ENCODE data around the gene HIGD2B. TPM values are rescaled to one million over a fixed set of nuclear protein-coding genes. Genes with fewer than 3 reads are reported as not detected.
A peak's percentile ranks its signal among the peaks of the same experiment; 100 is the strongest.

HIGD2B gene, protein sequence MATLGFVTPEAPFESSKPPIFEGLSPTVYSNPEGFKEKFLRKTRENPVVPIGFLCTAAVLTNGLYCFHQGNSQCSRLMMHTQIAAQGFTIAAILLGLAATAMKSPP
- not detected for total RNA-seq
- polyA plus RNA-seq (ENCODE audit: insufficient read depth, low read depth, low replicate concordance), result not detected
- long read RNA-seq, donor 1, result 0 reads
- long read RNA-seq, donor 2, result 0 reads
- long read RNA-seq, donor 3, result 0 reads
- long read RNA-seq, donor 4, result 0 reads
- long read RNA-seq, donor 5, result 0 reads
- long read RNA-seq, donor 6, result 0 reads
- long read RNA-seq, donor 7, result 0 reads
- long read RNA-seq, donor 8, result 0 reads
- long read RNA-seq, donor 9, result 0 reads
- long read RNA-seq, donor 10, result 0 reads

DNA sequence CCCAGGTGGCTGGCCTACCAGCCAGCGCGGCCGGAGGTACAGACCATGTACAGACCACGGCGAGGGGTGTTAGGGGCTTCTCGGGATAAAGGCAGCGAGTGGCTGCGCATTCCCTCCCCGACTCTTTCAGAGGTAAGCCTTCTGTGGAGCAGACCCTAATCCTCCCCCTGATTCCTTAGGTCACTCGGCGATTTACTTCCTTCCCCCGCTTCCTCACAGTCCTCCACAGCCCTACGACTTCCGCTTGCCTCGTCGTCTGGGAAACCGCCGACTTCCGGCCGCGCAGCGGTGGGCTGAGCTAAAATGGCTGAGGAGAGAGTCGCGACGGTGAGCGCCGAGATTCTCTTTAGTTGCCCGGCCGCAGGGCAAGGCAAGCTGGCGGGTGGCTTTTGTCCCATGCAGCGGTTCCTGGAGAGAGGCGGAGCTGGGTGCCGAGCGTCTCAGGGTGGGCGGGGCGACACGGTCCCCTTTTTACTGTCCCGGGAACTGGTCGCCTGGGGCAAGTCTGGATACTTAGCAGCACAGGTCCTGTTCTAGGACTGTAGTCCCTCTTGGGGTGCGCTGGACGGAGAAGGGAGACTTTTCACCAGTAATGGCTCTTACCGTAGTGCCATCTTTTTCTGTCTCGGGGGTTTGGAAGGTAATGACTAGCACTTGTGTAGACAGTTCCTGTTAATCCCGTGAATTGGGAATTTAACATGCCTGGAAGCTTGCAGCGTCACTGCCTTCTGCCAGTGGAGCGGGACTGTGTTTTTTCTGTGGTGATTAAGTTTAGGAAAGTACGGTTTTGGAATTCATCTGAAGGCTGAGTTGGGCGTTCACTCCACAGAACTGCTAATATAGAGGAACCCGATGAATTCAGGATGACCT is at the start of gene HIGD2B, which contains the start of gene BBS4:
HIGD2B (minus strand) TSS at position 258 of the 870 bp plus-strand sequence. CDS start 9,808 bp downstream, outside the sequence.
BBS4 (plus strand) TSS at position 283 of the 870 bp plus-strand sequence; CDS start at position 304, 21 bp downstream.
- Histone ChIP-seq H3K9me3 (ENCODE audit: control insufficient read depth in 2 of 3, insufficient read depth in 1 of 3, low read length in 3 of 3) (no peaks in the 10 kb centered on the region), H3K27ac (ENCODE audit: low read depth in 2 of 2, low read length in 2 of 2) (peak within 1 kb of the TSS; percentile 91 to 93)
- DNase-seq, result peak; percentile 95 to 98 (median 96)

DNA sequence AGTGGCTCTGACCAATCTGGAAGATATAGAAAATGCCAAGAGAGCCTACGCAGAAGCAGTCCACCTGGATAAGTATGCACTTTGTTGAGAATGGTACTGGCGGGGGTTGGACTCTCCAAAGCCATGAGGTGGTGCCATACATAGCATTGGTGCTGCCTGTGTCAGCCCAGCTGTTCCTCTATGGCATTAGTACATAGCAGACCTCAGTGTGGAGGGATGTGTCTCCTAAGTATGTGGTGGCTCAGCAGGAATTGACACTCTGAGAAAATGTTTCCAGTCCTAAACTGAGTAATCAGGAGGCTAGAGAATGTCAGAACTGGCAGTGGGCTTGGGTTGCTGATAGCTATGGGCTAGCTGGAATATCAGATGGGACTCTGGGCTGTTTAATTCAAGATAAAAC is 49.1 kb upstream of the HIGD2B start:
- H3K27me3 ChIP-seq (ENCODE audit: control insufficient read depth, insufficient read depth, low read length), result no peaks in the 10 kb centered on the region
- DNase-seq, result no peak
- TF ChIP-seq, protein P1, sequence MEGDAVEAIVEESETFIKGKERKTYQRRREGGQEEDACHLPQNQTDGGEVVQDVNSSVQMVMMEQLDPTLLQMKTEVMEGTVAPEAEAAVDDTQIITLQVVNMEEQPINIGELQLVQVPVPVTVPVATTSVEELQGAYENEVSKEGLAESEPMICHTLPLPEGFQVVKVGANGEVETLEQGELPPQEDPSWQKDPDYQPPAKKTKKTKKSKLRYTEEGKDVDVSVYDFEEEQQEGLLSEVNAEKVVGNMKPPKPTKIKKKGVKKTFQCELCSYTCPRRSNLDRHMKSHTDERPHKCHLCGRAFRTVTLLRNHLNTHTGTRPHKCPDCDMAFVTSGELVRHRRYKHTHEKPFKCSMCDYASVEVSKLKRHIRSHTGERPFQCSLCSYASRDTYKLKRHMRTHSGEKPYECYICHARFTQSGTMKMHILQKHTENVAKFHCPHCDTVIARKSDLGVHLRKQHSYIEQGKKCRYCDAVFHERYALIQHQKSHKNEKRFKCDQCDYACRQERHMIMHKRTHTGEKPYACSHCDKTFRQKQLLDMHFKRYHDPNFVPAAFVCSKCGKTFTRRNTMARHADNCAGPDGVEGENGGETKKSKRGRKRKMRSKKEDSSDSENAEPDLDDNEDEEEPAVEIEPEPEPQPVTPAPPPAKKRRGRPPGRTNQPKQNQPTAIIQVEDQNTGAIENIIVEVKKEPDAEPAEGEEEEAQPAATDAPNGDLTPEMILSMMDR (IDR thresholded peaks at IDR 0.05; ENCODE audit: borderline replicate concordance, extremely low read depth, insufficient read depth), result no peak
- no peak overlapping the region for H3K27ac ChIP-seq (ENCODE audit: low read depth in 2 of 2, low read length in 2 of 2)
- H3K9me3 ChIP-seq (ENCODE audit: control insufficient read depth in 2 of 3, insufficient read depth in 1 of 3, low read length in 3 of 3), result no peaks in the 10 kb centered on the region
- H3K4me1 ChIP-seq (ENCODE audit: control insufficient read depth in 2 of 3, insufficient read depth in 2 of 3, low read depth in 1 of 3, low read length in 3 of 3), result no peaks in the 10 kb centered on the region
- FAIRE-seq, result no peak
- no peak overlapping the region for H3K9ac ChIP-seq (ENCODE audit: low read length in 3 of 3)
- intact Hi-C loops (cut with DNase I), result no loop called here
- no peak overlapping the region for H3K4me3 ChIP-seq (ENCODE audit: low read length in 3 of 3)
- peaks cover 3 to 41% (median 22%) of the 10 kb centered on the region in 3 donors for H3K36me3 ChIP-seq (ENCODE audit: control insufficient read depth in 2 of 3, insufficient read depth in 3 of 3, low read length in 3 of 3)

More for the DNA sequence above, at the start of gene HIGD2B, which contains the start of gene BBS4:
- FAIRE-seq, result no peak
- Histone ChIP-seq H3K27me3 (ENCODE audit: control insufficient read depth, insufficient read depth, low read length) (no peaks in the 10 kb centered on the region), H3K36me3 (ENCODE audit: control insufficient read depth in 2 of 3, insufficient read depth in 3 of 3, low read length in 3 of 3) (no peaks in the 10 kb centered on the region), H3K4me3 (ENCODE audit: low read length in 3 of 3) (peak within 1 kb of the TSS; percentile 86 to 96 (median 90)), H3K9ac (ENCODE audit: low read length in 3 of 3) (peak within 1 kb of the TSS; percentile 83 to 94 (median 89)), H3K4me1 (ENCODE audit: control insufficient read depth in 2 of 3, insufficient read depth in 2 of 3, low read depth in 1 of 3, low read length in 3 of 3) (peaks cover 0 to 6% (median 0%) of the 10 kb centered on the region in 3 donors)
- TF ChIP-seq, protein P1 (IDR thresholded peaks at IDR 0.05; ENCODE audit: borderline replicate concordance, extremely low read depth, insufficient read depth), result no peak
- intact Hi-C loops (cut with DNase I), result no loop called here

DNA sequence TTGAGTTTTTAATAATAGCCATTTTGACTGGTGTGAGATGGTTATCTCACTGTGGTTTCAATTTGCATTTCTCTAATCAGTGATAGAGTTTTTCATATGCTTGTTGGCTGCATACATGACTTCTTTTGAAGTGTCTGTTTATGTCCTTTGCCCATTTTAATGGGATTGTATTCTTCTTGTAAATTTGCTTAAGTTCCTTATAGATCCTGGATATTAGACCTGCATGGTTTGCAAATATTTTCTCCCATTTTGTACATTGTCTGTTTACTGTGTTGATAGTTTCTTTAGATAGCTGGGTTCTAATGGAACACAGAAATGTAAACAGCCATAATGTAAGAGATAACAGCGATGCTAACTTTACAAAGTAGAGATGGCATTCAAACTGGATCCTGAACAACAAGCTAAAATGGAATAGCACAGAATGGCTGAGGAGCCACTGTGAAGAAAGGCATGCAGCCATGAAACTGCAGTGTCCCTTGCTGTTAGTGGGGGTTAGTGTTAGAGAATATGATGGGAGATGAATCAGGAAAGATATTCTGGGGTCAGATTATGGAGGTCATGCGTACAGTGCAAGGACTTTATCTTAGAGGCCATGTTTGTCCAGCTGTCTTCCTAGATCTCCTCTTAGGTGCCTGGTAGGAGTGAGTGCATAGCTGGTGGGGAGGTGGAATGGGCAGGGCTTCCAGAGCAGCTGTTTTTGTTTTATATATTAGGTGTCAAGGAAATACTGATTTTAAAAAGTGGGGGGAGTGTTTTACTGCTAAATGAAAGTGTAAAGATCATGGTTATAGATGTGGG is 48.2 kb upstream of the HIGD2B start:
- FAIRE-seq, result no peak
- Histone ChIP-seq H3K4me1 (ENCODE audit: control insufficient read depth in 2 of 3, insufficient read depth in 2 of 3, low read depth in 1 of 3, low read length in 3 of 3) (no peaks in the 10 kb centered on the region), H3K27ac (ENCODE audit: low read depth in 2 of 2, low read length in 2 of 2) (no peak overlapping the region), H3K36me3 (ENCODE audit: control insufficient read depth in 2 of 3, insufficient read depth in 3 of 3, low read length in 3 of 3) (peaks cover 3 to 39% (median 19%) of the 10 kb centered on the region in 3 donors), H3K9ac (ENCODE audit: low read length in 3 of 3) (no peak overlapping the region), H3K9me3 (ENCODE audit: control insufficient read depth in 2 of 3, insufficient read depth in 1 of 3, low read length in 3 of 3) (no peaks in the 10 kb centered on the region), H3K27me3 (ENCODE audit: control insufficient read depth, insufficient read depth, low read length) (no peaks in the 10 kb centered on the region), H3K4me3 (ENCODE audit: low read length in 3 of 3) (no peak overlapping the region)
- TF ChIP-seq, protein P1 (IDR thresholded peaks at IDR 0.05; ENCODE audit: borderline replicate concordance, extremely low read depth, insufficient read depth), result no peak
- intact Hi-C loops (cut with DNase I), result no loop called here
- DNase-seq, result no peak
